Mesenteric fat pad (tissue), 1 donor: ENCODE results near the gene TMEM92. TPM values are rescaled to one million over a fixed set of nuclear protein-coding genes. Genes with fewer than 3 reads are reported as not detected.
"Not testable (repeated sequence)": the region's sequence is repeated elsewhere in the genome, so short reads cannot be mapped to it uniquely, and the experiment has no call there.

Experiments used
- DNase-seq: peaks from one replicate; pipeline ENCODE4 v3.0.0-alpha.2; 2020; ENCODE audit warnings: low spot score
- total RNA-seq: library from RNA; stranded (reverse); fragmentation: NEBNext Ultra II Directional; extraction: Animal tissue kit (Norgen Biotek cat#: 25700); gene quantifications from one replicate; pipeline ENCODE4 v1.2.1, GENCODE V29; 2021
- donor health status: DM: yes; HTN: yes; CAD: no.

The TMEM92 gene
- total RNA-seq, 1 donor from 2014 or later, result not detected

- DNase-seq, result no peak
Measured at GRCh38 chr17:50298018-50298417, 23.8 kb downstream of the TMEM92 start.

DNA sequence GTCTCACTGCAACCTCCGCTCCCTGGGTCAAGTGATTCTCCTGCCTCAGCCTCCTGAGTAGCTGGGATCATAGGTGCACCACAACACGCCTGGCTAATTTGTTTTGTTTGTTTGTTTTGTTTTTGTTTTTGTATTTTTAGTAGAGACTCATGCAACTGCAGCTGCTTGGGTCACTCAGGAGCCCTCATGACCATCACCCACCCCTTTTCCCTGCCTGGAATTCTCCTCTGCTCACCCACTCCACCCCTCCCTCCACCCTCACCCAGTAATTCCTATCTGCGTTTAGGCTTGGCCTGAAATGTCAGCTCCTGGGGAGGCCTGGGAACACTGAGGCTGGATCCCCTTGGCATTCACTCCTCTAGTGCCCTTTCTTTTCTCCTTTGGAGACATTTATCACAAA, 25.5 kb downstream of the TMEM92 start:
- DNase-seq, result no peak

GRCh38 chr17:50300824-50301223, 26.6 kb downstream of the TMEM92 start:
- DNase-seq, result not testable (repeated sequence)

DNA sequence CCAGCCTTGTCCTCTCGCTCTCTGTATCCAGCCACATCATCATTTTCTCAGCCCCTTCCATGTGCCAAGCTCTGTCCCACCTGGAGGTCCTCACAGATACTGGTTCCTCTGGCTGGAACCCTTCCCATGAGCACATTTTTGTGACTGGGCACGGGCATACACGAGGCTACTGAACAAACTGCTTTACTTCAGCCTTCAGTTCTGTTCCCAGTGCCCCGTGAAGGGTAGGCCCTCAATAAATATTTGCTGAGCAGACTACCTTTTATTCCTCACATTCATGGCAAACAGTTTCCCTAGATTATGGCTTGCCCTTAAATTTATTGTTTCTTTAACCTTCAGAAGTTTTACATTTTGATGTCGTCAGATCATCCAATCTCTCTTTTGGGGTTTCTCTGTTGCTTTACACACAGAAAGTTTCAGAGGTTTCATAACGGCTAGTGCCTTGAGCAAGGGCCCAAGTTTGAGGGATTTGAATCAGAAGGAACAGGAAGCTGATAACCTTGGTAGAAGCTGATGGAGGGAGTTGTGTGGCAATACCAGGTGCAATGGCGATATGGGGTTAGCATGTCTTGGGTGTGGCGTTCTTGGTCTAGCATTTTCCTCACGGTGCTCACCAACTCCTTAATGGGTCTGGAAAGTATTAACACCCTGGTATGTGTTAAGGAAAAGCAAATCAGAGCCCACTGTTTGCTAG, 27.8 kb downstream of the TMEM92 start:
- no peak for DNase-seq

DNA sequence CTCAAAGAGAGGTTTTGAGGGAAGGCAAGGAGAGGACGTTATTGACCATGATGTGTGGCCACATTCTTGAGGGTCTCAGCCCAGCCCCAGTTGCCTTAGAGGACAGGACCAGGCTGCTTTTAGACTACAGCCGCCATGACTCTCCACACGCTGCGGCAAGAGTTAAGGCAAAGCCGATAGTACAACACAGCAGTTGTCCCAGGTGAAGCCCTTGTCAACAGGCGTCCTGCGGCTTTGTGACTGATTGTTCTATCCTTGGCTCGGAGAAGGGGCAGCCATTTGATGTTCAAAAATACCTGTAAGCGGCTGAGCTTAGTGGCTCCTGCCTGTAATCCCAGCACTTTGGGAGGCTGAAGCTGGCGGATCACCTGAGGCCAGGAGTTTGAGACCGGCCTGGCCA, 28.8 kb downstream of the TMEM92 start:
- DNase-seq, result no peak

DNA sequence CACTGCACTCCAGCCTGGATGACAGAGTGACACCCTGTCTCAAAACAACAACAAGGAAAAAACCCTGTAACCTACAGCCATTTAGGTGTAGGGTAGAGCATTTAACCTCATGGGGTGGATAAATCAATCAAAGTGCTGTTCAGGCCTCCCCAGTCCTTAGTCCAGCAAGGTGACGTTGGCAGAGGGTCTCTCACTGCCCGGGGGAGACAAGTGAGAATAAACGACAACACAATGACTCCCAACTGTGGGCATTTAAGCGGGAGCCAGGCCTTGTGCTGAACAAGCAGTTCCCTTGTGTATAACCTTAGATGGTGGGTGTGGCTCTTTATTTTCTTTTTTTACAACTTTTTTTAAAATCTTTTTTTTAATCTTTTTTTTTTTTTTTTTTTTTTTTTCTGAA, 29.3 kb downstream of the TMEM92 start:
- no peak for DNase-seq

DNA sequence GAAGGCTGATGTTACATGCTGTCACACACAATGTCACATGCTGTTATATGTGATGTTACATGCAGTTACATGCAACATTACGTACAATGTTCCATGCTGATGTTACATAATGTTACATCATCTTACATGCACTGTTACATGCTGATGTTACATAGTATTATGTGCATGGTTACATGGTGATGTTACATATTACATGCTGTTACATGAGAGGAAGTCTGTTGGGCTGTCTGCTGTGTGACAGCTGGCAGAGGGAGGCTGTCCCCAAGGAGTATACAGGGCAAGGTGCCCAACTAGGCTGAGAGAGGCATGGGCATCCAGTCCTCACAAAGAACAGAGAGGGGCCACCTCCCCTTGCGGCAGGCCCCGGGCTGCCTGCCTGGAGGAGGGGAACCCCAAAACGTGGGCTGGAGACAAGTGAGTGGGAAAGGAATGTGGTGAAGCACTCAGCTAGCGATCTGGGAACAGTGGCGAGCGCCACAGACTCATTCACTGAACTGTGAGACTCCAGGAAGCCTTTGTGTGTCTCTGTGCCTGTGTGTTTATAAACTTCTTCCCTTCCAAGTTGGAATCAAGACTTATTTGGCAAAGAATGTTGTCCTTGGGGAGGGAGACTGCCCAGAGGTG, 30.6 kb downstream of the TMEM92 start:
- no peak for DNase-seq

DNA sequence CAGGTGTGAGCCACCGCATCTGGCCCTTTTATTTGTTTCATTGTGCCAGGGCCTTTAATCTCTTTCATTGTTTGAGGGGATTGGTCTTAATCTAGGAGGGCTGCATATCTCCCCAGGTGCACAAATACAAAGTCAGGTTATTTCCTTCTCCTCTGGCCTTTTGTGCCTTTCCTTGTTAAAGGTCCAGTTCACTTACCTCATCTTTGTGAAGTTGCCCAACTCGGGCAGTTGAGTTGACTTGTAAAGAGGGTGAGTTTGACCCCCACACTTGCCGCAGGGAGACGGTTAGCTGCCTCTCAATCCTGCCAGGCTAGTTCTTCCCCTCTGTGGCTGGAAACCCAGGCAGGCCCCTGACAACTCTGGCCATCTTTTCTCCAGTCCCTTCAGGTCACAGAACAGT, 33.4 kb downstream of the TMEM92 start:
- no peak for DNase-seq

- no peak for DNase-seq
Measured at GRCh38 chr17:50308666-50309065, 34.4 kb downstream of the TMEM92 start.

- no peak for DNase-seq
Measured at GRCh38 chr17:50310455-50311111, 36.3 kb downstream of the TMEM92 start.

DNA sequence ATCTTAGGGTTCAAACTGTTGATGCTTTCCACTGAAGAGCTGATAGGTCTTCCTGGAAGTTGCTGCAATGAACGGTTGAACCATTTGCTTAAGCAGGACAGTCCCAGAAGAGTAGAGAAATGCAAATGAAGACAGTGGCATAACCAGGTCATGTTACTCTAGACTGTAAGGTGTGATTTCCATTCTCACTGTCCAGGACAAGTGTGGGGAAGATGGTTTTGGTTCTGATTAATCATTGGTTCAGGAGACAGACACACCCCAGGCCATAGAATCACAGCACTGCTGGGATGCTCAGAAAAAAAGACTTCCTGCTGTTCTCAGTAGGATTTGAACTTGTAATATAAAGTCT, 36.8 kb downstream of the TMEM92 start:
- no peak for DNase-seq

GRCh38 chr17:50311483-50311882, 37.2 kb downstream of the TMEM92 start:
- no peak for DNase-seq

DNA sequence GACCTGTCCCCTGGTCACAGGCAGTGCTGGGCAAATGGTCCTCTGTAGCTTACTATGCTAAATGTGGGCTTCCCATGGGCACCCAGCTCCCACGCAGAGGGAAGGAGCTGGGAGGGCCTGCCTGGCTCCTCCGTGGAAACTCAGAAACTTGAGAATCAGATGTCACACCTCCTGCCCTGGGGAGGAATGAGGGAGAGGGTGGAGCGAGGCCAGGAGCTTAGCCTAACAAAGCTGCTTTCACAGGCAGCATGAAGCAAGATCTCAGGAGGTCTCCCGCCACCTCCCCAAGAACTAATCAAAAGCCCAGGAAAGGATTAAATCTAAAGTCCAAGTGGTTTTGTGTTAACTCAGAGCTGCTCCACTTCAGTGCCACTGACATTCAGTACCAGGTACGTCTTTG, 38.0 kb downstream of the TMEM92 start:
- no peak for DNase-seq

DNA sequence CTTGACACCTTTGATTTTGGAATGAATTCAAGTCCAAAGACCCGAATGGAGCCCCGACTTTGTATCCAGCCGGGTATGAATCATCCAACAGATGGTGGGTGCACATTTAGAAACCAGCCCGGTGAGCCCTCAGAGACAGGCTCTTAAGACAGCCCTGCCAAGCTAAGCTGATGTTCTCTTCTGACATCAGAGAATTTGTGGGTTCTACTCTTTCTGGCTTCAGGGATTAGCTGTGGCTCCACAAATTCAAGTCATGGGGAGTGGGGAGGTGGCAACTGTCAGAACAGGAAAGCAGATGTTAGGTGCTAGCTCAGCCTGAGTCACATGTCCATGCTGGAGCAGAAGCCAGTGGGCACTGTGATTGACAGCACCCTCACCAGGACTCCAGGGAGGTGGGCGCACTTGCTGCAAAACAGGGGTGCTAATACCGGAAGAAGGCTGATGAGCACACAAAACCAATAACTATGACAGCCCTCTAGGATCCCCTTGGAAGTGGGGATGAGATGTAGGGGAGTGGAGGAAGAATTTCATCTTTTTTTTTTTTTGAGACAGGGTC, 40.3 kb downstream of the TMEM92 start:
- DNase-seq, result no peak

DNA sequence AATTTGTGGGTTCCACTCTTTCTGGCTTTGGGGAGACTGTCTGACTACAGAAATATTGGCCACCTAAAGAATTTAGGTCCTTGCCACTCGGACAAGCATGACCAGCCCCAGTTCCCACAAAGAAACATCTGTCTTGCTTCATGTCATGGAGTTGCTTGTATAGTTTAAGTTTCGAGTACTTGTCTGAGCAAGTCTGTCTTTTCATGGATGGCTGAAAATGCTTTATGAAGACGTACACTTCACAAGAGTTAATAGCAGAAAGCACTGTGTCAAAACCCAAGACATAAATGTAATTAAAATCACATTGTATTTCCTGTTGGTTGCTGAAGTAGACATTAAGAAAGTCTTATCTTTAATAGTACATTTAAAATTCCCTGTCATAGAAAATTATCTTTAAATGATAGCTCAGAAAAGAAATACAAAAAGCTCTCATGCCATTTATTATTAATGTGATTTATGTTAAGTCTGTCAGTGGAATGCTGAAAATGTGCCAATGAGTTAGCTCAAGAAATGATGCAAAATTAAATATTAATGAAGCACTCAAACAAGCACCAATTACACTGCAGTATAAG, 41.8 kb downstream of the TMEM92 start:
- DNase-seq, result no peak

DNA sequence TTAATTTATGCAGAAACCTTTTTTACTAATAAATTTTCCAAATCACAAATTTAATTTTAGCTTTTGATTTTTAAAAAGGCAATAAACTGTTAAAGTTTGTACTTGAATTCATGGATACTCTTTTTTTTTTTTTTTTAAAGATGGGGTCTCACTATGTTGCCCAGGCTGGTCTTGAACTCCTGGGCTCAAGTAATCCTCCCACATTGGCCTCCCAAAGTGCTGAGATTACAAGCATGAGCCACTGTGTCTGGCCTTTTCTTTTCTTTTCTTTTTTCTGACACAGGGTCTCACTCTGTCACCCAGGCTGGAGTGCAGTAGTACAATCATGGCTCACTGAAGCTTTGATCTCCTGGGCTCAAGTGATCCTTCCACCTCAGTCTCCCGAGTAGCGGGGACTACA, 42.4 kb downstream of the TMEM92 start:
- DNase-seq, result not testable (repeated sequence)

GRCh38 chr17:50317121-50317520, 42.9 kb downstream of the TMEM92 start:
- DNase-seq, result no peak

DNA sequence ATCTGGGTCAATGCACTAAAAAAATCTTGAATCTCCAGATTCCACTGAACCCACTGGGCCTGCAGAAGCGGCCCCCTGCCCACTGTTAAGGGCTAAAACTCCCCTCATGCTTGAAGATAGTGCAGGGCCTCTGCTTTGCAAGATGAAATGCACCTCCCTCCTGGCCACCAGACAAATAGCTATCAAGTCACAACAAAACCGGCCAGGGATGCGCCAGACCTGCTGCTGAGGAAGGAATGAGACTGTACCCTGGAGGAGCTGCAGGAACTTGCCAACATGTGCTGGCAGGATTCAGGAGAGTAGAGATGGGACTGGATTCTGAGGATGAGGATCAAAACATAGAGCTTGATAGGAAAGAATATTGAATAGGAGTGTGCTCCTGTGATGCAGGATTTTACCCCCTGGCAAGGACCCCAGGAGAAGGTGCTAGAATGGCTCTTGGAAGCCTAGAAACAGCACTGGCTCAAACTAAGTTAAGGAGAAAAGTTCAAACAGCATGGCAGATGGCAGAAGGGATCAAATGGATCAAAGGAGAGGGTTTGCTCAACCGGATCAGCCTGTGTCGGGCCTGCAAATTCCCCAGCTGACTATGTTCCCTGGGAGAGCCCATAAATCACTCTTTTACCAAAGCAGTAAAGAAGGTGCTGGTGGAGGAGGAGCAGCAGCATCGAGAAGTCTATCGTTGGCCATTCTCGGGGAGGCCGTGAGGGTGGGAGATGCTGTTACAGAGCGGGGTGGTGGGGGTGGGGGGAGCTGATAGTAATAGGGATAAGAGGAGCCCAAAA, 44.4 kb downstream of the TMEM92 start:
- no peak for DNase-seq

DNA sequence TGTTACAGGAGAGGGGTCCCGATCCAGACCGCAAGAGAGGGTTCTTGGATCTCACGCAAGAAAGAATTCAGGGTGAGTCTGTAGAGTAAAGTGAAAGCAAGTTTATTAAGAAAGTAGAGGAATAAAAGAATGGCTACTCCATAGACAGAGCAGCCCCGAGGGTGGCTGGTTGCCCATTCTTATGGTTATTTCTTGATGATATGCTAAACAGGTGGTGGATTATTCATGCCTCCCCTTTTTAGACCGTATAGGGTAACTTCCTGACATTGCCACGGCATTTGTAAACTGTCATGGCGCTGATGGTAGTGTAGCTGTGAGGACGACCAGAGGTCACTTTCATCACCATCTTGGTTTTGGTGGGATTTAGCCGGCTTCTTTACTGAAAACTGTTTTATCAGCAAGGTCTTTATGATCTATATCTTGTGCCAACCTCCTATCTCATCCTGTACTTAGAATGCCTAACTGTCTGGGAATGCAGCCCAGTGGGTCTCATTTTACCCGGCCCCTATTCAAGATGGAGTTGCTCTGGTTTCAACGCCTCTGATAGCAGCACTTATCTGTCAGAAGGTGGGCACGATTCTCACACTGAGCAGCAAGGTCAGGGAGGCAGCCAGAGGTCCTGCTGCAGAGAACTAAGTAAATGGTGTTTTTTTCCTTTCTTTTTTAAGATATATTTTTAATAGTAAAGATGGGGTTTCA, 45.2 kb downstream of the TMEM92 start:
- DNase-seq, result no peak

- no peak for DNase-seq
Measured at GRCh38 chr17:50322271-50322670, 48.0 kb downstream of the TMEM92 start.

DNA sequence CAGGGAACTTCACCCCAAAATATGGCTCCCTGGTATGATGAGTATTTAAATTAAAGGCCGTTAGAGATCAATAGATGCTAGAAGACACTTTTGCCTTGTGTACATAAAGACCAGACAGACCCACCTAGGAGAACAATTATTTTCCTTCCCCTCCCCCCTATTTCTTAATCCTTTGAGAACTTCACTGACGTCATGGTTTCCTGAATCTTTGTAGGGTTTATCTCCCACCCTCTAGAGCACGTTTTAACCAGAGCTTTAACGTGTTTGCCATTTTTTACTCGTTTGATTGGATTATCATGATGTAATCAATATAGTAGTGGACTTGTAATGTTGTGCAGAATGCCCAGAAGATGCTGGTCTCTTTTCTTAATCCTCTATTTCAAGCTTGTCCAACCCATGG, 48.8 kb downstream of the TMEM92 start:
- DNase-seq, result no peak
